Urinary bladder (tissue), 4 donors: ENCODE results near the gene GPR42. TPM values are rescaled to one million over a fixed set of nuclear protein-coding genes. Genes with fewer than 3 reads are reported as not detected.

Experiments
- DNase-seq: peaks from one replicate; pipeline ENCODE4 v3.0.0-alpha.2; 2015; ENCODE audit errors: extremely low spot score
- H3K27ac ChIP-seq: one replicate; pipeline ENCODE4 v1.5.1; 2013; ENCODE audit warnings: low read depth, mild to moderate bottlenecking, moderate library complexity
- H3K36me3 ChIP-seq: one replicate; pipeline ENCODE4 v1.6.1; 2013; ENCODE audit warnings: mild to moderate bottlenecking, moderate library complexity; ENCODE audit not compliant: insufficient read depth
- H3K4me1 ChIP-seq: one replicate; pipeline ENCODE4 v1.6.1; 2013; ENCODE audit warnings: mild to moderate bottlenecking, moderate library complexity; ENCODE audit not compliant: insufficient read depth
- H3K4me3 ChIP-seq: one replicate; pipeline ENCODE4 v1.5.1; 2013; ENCODE audit warnings: low read depth, low read length
- WGBS: extraction: QIAGEN DNeasy Blood & Tissue Kit; methylation state at CpG from one replicate; pipeline ENCODE4 v1.1.7; 2013; 5-methylcytosine and 5-hydroxymethylcytosine counted together
- polyA plus RNA-seq: library from polyadenylated mRNA; stranded (reverse); fragments of 200-250 nt; gene quantifications from one replicate; pipeline ENCODE4 v1.2.3, GENCODE V29; 2013
- total RNA-seq: library from RNA; depleted of rRNA; stranded (reverse); fragments of >200 nt; gene quantifications from one replicate; pipeline ENCODE4 v1.2.3, GENCODE V29; 2014
- donor health status: healthy with polysubstance abuse.
- donor health status: healthy.

The GPR42 gene
- total RNA-seq: not detected
- 0.14 TPM for polyA plus RNA-seq

GRCh38 chr19:35370722-35371121, at the start of gene GPR42:
GPR42 (plus strand) TSS chr19:35371068; CDS start chr19:35371360, 292 bp downstream.
- Histone ChIP-seq H3K27ac (no peak within 1 kb of the TSS), H3K4me1 (no peaks in the 10 kb centered on the region), H3K36me3 (no peaks in the 10 kb centered on the region), H3K4me3 (no peak within 1 kb of the TSS)
- DNase-seq: no peak
- 84% methylated on average over 8 of the region's 8 CpGs for WGBS

GRCh38 chr19:35321291-35321690, 49.6 kb upstream of the GPR42 start:
- DNase-seq: no peak
- 95% methylated on average over 2 of the region's 2 CpGs for WGBS
- no peak overlapping the region for H3K4me3 ChIP-seq
- no peak overlapping the region for H3K27ac ChIP-seq
- H3K4me1 ChIP-seq: no peaks in the 10 kb centered on the region
- no peaks in the 10 kb centered on the region for H3K36me3 ChIP-seq

- no peak for DNase-seq
- no peaks in the 10 kb centered on the region for H3K4me1 ChIP-seq
- WGBS: 96% methylated on average over 9 of the region's 9 CpGs
- H3K36me3 ChIP-seq: no peaks in the 10 kb centered on the region
- no peak overlapping the region for H3K27ac ChIP-seq
- H3K4me3 ChIP-seq: no peak overlapping the region
Observed at GRCh38 chr19:35322014-35322413, 48.9 kb upstream of the GPR42 start.

- no peak overlapping the region for H3K27ac ChIP-seq
- WGBS: 70% methylated on average over 4 of the region's 4 CpGs
- no peak overlapping the region for H3K4me3 ChIP-seq
- H3K36me3 ChIP-seq: no peaks in the 10 kb centered on the region
- H3K4me1 ChIP-seq: no peaks in the 10 kb centered on the region
- DNase-seq: no peak
Observed at GRCh38 chr19:35327642-35328041, 43.2 kb upstream of the GPR42 start.

GRCh38 chr19:35328851-35329285, 42.0 kb upstream of the GPR42 start, which contains the start of gene CD22:
CD22 (plus strand) TSS chr19:35329187; CDS start chr19:35332041, 2,854 bp downstream.
- Histone ChIP-seq H3K36me3 (no peaks in the 10 kb centered on the region), H3K27ac (no peak within 1 kb of the TSS), H3K4me1 (no peaks in the 10 kb centered on the region), H3K4me3 (no peak within 1 kb of the TSS)
- no peak for DNase-seq
- WGBS: 75% methylated on average over 12 of the region's 12 CpGs

GRCh38 chr19:35329323-35329722, 41.5 kb upstream of the GPR42 start:
- Histone ChIP-seq H3K27ac (no peak overlapping the region), H3K4me3 (no peak overlapping the region), H3K36me3 (no peaks in the 10 kb centered on the region), H3K4me1 (no peaks in the 10 kb centered on the region)
- 81% methylated on average over 4 of the region's 4 CpGs for WGBS
- no peak for DNase-seq

GRCh38 chr19:35330475-35330874, 40.4 kb upstream of the GPR42 start:
- WGBS: 64% methylated on average over 7 of the region's 7 CpGs
- no peaks in the 10 kb centered on the region for H3K36me3 ChIP-seq
- DNase-seq: no peak
- no peak overlapping the region for H3K4me3 ChIP-seq
- H3K4me1 ChIP-seq: no peaks in the 10 kb centered on the region
- H3K27ac ChIP-seq: no peak overlapping the region

GRCh38 chr19:35331551-35332214, 39.2 kb upstream of the GPR42 start:
- H3K4me3 ChIP-seq: no peak overlapping the region
- no peak for DNase-seq
- WGBS: 84% methylated on average over 14 of the region's 14 CpGs

GRCh38 chr19:35332817-35333216, 38.1 kb upstream of the GPR42 start:
- Histone ChIP-seq H3K4me3 (no peak overlapping the region), H3K4me1 (no peaks in the 10 kb centered on the region), H3K36me3 (no peaks in the 10 kb centered on the region), H3K27ac (no peak overlapping the region)
- 71% methylated on average over 12 of the region's 12 CpGs for WGBS
- no peak for DNase-seq

More at GRCh38 chr19:35331551-35332214, 39.2 kb upstream of the GPR42 start:
- Histone ChIP-seq H3K36me3 (no peaks in the 10 kb centered on the region), H3K4me1 (no peaks in the 10 kb centered on the region), H3K27ac (no peak overlapping the region)

GRCh38 chr19:35334144-35334753, 36.6 kb upstream of the GPR42 start:
- 87% methylated on average over 10 of the region's 10 CpGs for WGBS
- Histone ChIP-seq H3K4me1 (no peaks in the 10 kb centered on the region), H3K36me3 (no peaks in the 10 kb centered on the region), H3K4me3 (no peak overlapping the region), H3K27ac (no peak overlapping the region)
- no peak for DNase-seq

GRCh38 chr19:35336166-35336955, 34.5 kb upstream of the GPR42 start:
- Histone ChIP-seq H3K4me1 (no peaks in the 10 kb centered on the region), H3K27ac (no peak overlapping the region), H3K36me3 (no peaks in the 10 kb centered on the region), H3K4me3 (no peak overlapping the region)
- WGBS: 86% methylated on average over 21 of the region's 21 CpGs
- no peak for DNase-seq

- Histone ChIP-seq H3K4me1 (no peaks in the 10 kb centered on the region), H3K36me3 (no peaks in the 10 kb centered on the region), H3K4me3 (no peak overlapping the region), H3K27ac (no peak overlapping the region)
- no peak for DNase-seq
- WGBS: 85% methylated on average over 25 of the region's 25 CpGs
Observed at GRCh38 chr19:35337097-35337983, 33.5 kb upstream of the GPR42 start.

GRCh38 chr19:35337984-35338296, 32.9 kb upstream of the GPR42 start:
- Histone ChIP-seq H3K4me3 (no peak overlapping the region), H3K4me1 (no peaks in the 10 kb centered on the region), H3K27ac (no peak overlapping the region), H3K36me3 (no peaks in the 10 kb centered on the region)
- no peak for DNase-seq
- WGBS: 90% methylated on average over 13 of the region's 13 CpGs
